Calu3 (cell line): ENCODE data around the gene NADK2. TPM values are rescaled to one million over a fixed set of nuclear protein-coding genes. Genes with fewer than 3 reads are reported as not detected.

ENCODE experiments used
- BruUV-seq: library from RNA; stranded (reverse); fragments of 400-500 nt; replicated peaks from 2 replicates; lab custom pipeline; 2021; lab: Mats Ljungman, UMichigan
- CTCF ChIA-PET: fragments of 300-600 bp; sonication (Branson Sonifier 250); formaldehyde crosslinking; loops from one replicate; lab custom pipeline; 2022; ENCODE audit warnings: antibody characterized with exemption; lab: Charles Lee
- DNase-seq: peaks from one replicate; pipeline ENCODE4 v3.0.0; 2022
- H3K27ac Mint-ChIP-seq: one replicate; pipeline ENCODE4 v1.8.0; 2022; ENCODE audit warnings: mixed read lengths; ENCODE audit not compliant: unreplicated experiment
- H3K27me3 Mint-ChIP-seq: one replicate; pipeline ENCODE4 v1.8.0; 2022; ENCODE audit warnings: mixed read lengths; ENCODE audit not compliant: unreplicated experiment
- H3K36me3 Mint-ChIP-seq: one replicate; pipeline ENCODE4 v1.8.0; 2022; ENCODE audit warnings: mild to moderate bottlenecking, moderate library complexity, mixed read lengths; ENCODE audit not compliant: insufficient read depth, unreplicated experiment
- H3K4me1 Mint-ChIP-seq: one replicate; pipeline ENCODE4 v1.8.0; 2022; ENCODE audit warnings: mild to moderate bottlenecking, low read depth, mixed read lengths; ENCODE audit not compliant: unreplicated experiment
- H3K4me3 Mint-ChIP-seq: one replicate; pipeline ENCODE4 v1.8.0; 2022; ENCODE audit warnings: mild to moderate bottlenecking, low read depth, moderate library complexity, mixed read lengths; ENCODE audit not compliant: unreplicated experiment
- H3K9me3 Mint-ChIP-seq: one replicate; pipeline ENCODE4 v1.8.0; 2022; ENCODE audit warnings: low read depth, mixed read lengths; ENCODE audit not compliant: unreplicated experiment
- CTCF ChIP-seq: fragments of 200-600 bp; IDR thresholded peaks from one replicate; pipeline ENCODE4 v1.8.0; 2022; ENCODE audit warnings: antibody characterized with exemption; ENCODE audit not compliant: unreplicated experiment
- intact Hi-C: fragments of 100-400 bp; cut with micrococcal nuclease; formaldehyde crosslinking; loops from one replicate; pipeline ENCODE4 v1.10.0; 2022; ENCODE audit not compliant: unreplicated experiment
- microRNA-seq: library from miRNA; unstranded; fragments of <30 nt; microRNA quantifications from one replicate; pipeline ENCODE4 v1.2.0, GENCODE V29; 2022
- total RNA-seq: library from RNA; stranded (reverse); gene quantifications from 2 replicates; pipeline ENCODE4 v1.2.3, GENCODE V29; 2022

Gene NADK2
- total RNA-seq, 1 experiment from 2014 or later: 18.8 TPM

DNA sequence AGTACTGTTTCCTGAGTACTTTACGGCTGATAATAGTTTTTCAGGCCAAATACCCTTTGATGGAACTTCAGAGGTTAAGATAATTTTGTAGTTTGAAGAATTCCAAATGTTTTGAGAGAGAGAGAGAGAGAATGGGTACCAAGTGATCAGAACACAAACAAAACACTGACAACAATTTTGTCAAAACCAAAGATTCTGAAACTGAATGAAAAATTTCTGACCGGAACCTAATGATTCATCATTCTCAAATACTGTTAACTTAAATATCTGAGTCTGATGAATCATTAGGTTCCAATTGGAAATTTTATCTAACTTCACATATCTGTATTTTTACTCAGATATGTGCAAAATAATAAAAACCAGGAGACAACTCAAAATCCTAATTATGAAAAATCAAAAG, 94.0 kb downstream of the NADK2 start:
- H3K4me1 Mint-ChIP-seq: peaks cover 10% of the 10 kb centered on the region
- TF ChIP-seq CTCF: no peak
- H3K36me3 Mint-ChIP-seq: peaks cover 24% of the 10 kb centered on the region
- no peak overlapping the region for H3K4me3 Mint-ChIP-seq
- H3K9me3 Mint-ChIP-seq: no peaks in the 10 kb centered on the region
- CTCF ChIA-PET: no interaction called here
- DNase-seq: no peak
- H3K27ac Mint-ChIP-seq: no peak overlapping the region
- intact Hi-C loops: loop anchor here (5.0 kb wide), 1 partner anchor 35 kb away; no protein-coding TSS in a partner anchor
- no TSS peak for BruUV-seq
- H3K27me3 Mint-ChIP-seq: no peaks in the 10 kb centered on the region

DNA sequence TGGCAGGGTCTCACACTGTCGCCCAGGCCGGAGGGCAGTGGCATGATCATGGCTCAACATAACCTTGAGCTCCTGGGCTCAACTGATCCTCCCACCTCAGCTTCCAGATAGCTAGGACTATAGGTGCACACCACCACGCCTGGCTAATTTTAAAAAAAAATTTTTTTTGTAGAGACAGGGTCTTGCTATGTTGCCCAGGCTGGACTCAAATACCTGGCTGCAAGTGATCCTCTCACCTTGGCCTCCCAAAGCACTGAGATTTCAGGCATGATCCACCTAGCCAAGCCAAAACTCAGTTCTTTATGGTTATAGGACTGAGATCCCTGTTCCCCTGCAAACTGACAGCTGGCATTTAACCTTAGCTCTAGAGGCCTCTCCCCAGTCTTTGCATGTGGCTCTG, 95.3 kb downstream of the NADK2 start:
- CTCF ChIA-PET: no interaction called here
- peaks cover 11% of the 10 kb centered on the region for H3K36me3 Mint-ChIP-seq
- no peaks in the 10 kb centered on the region for H3K27me3 Mint-ChIP-seq
- H3K27ac Mint-ChIP-seq: no peak overlapping the region
- intact Hi-C loops: loop anchor here (5.0 kb wide), 1 partner anchor 34 kb away; no protein-coding TSS in a partner anchor
- BruUV-seq: no TSS peak
- H3K9me3 Mint-ChIP-seq: no peaks in the 10 kb centered on the region
- TF ChIP-seq CTCF: no peak
- DNase-seq: no peak
- no peak overlapping the region for H3K4me3 Mint-ChIP-seq
- H3K4me1 Mint-ChIP-seq: peaks cover 10% of the 10 kb centered on the region

DNA sequence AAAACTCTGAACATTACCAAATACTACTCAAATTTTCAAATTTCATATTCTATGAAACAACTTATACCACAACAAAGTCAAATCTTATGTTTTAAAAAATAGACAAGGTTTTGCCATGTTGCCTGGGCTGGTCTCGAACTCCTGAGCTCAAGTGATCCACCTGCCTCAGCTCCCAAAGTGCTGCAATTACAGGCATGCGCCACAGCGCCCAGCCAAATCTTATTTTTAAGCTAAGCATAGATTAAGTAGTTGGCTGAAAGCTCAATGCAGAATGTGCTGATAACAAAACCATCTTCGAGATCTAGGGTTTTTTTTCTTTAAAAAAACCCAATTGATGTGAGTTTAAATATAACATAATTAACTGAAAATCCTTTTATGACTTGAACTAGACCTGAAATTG, 96.4 kb downstream of the NADK2 start:
- TF ChIP-seq CTCF: no peak
- Mint-ChIP-seq H3K4me1 (peaks cover 4% of the 10 kb centered on the region), H3K9me3 (no peaks in the 10 kb centered on the region), H3K36me3 (peaks cover 1% of the 10 kb centered on the region), H3K27ac (no peak overlapping the region), H3K27me3 (no peaks in the 10 kb centered on the region), H3K4me3 (no peak overlapping the region)
- intact Hi-C loops: loop anchor here (5.0 kb wide), 1 partner anchor 33 kb away; no protein-coding TSS in a partner anchor
- DNase-seq: no peak
- CTCF ChIA-PET: no interaction called here
- no TSS peak for BruUV-seq

Small RNA genes within 50 kb of the gene (microRNA-seq; reads per million reads assigned to microRNA genes)
- gene MIR580: 4.6 reads per million, percentile 11 among the genes with 10 or more reads in this experiment

Other genes with a start within 250 kb of the NADK2 start
- not detected in 2 replicates for gene UGT3A2, start 175.0 kb downstream of the NADK2 start, total RNA-seq
- 12.1 and 13.8 TPM in 2 replicates for gene LMBRD2, start 90.0 kb downstream of the NADK2 start, total RNA-seq
- gene SKP2, start 89.8 kb downstream of the NADK2 start, total RNA-seq: 23.7 and 26.1 TPM in 2 replicates
- gene RANBP3L, start 60.0 kb upstream of the NADK2 start, total RNA-seq: not detected in 2 replicates